GM23338 (cell line): ENCODE data around the gene GPAM. TPM values are rescaled to one million over a fixed set of nuclear protein-coding genes. Genes with fewer than 3 reads are reported as not detected.

Experiments used
- ATAC-seq: fragments of 200-7000 bp; cut with Tn5 transposase; 3 replicates; pipeline ENCODE4 v1.9.1; 2020
- DNase-seq: peaks from one replicate; pipeline ENCODE4 v3.0.0-alpha.2; 2015; ENCODE audit warnings: low spot score
- H2AFZ ChIP-seq: fragments of 200-600 bp; sonication (generic); 2 replicates; pipeline ENCODE4 v1.8.0; 2016; ENCODE audit warnings: antibody characterized with exemption, mild to moderate bottlenecking, moderate library complexity
- H3F3A ChIP-seq: fragments of 200-600 bp; sonication (generic); replicated peaks from 2 replicates; pipeline ENCODE4 v1.8.0; 2017; ENCODE audit warnings: antibody characterized with exemption, mixed run types, low read depth
- H3K27ac ChIP-seq: fragments of 200-600 bp; sonication (generic); 2 replicates; pipeline ENCODE4 v1.6.1; 2016; ENCODE audit warnings: low read depth
- H3K27me3 ChIP-seq: fragments of 200-600 bp; sonication (generic); 2 replicates; pipeline ENCODE4 v1.8.0; 2016; ENCODE audit warnings: mild to moderate bottlenecking, mixed run types, moderate library complexity; ENCODE audit not compliant: insufficient read depth
- H3K36me3 ChIP-seq: fragments of 200-600 bp; sonication (generic); 2 replicates; pipeline ENCODE4 v1.8.0; 2016; ENCODE audit warnings: mild to moderate bottlenecking; ENCODE audit not compliant: insufficient read depth
- H3K4me1 ChIP-seq: fragments of 200-600 bp; sonication (generic); 2 replicates; pipeline ENCODE4 v1.8.0; 2016; ENCODE audit warnings: mild to moderate bottlenecking, moderate library complexity; ENCODE audit not compliant: insufficient read depth
- H3K4me2 ChIP-seq: fragments of 200-600 bp; sonication (generic); 2 replicates; pipeline ENCODE4 v1.7.1; 2017; ENCODE audit warnings: mixed run types
- H3K4me3 ChIP-seq: fragments of 200-600 bp; sonication (generic); 2 replicates; pipeline ENCODE4 v1.6.1; 2016; ENCODE audit warnings: mixed run types
- H3K79me2 ChIP-seq: fragments of 200-600 bp; sonication (generic); replicated peaks from 2 replicates; pipeline ENCODE4 v1.8.0; 2017; ENCODE audit warnings: mild to moderate bottlenecking; ENCODE audit not compliant: insufficient read depth
- H3K9me2 ChIP-seq: fragments of 200-600 bp; sonication (generic); 2 replicates; pipeline ENCODE4 v1.8.0; 2017; ENCODE audit not compliant: insufficient read depth
- H4K20me1 ChIP-seq: fragments of 200-600 bp; sonication (generic); replicated peaks from 2 replicates; pipeline ENCODE4 v1.8.0; 2017; ENCODE audit warnings: mild to moderate bottlenecking; ENCODE audit not compliant: insufficient read depth
- H3K27ac Mint-ChIP-seq: 2 replicates; pipeline ENCODE4 v1.8.0; 2020; ENCODE audit warnings: inconsistent platforms, mild to moderate bottlenecking, moderate library complexity, mixed read lengths
- H3K27me3 Mint-ChIP-seq: 3 replicates; pipeline ENCODE4 v1.8.0; 2022; ENCODE audit warnings: low read depth, mild to moderate bottlenecking, moderate library complexity, mixed read lengths, inconsistent platforms; ENCODE audit not compliant: insufficient read depth, poor library complexity
- H3K36me3 Mint-ChIP-seq: 3 replicates; pipeline ENCODE4 v1.8.0; 2021; ENCODE audit warnings: low read depth, mild to moderate bottlenecking, inconsistent platforms, moderate library complexity, mixed read lengths
- H3K4me1 Mint-ChIP-seq: 3 replicates; pipeline ENCODE4 v1.8.0; 2020; ENCODE audit warnings: mild to moderate bottlenecking, inconsistent platforms, mixed read lengths
- H3K4me3 Mint-ChIP-seq: 3 replicates; pipeline ENCODE4 v1.8.0; 2021; ENCODE audit warnings: moderate library complexity, mild to moderate bottlenecking, inconsistent platforms, mixed read lengths
- H3K9me3 Mint-ChIP-seq: 3 replicates; pipeline ENCODE4 v1.8.0; 2020; ENCODE audit warnings: moderate library complexity, mild to moderate bottlenecking, inconsistent platforms, mixed read lengths
- CREB1 ChIP-seq: fragments of 250-450 bp; sonication (Bioruptor Pico); IDR thresholded peaks from 2 replicates; pipeline ENCODE4 v1.5.0; 2020; ENCODE audit warnings: low read depth, mild to moderate bottlenecking, moderate library complexity
- EZH2 ChIP-seq: fragments of 200-600 bp; sonication (generic); IDR thresholded peaks from one replicate; pipeline ENCODE4 v1.8.0; 2017; ENCODE audit warnings: antibody characterized with exemption, mild to moderate bottlenecking, low read depth; ENCODE audit not compliant: unreplicated experiment
- EZH2phosphoT487 ChIP-seq: fragments of 200-600 bp; sonication (generic); IDR thresholded peaks from one replicate; pipeline ENCODE4 v1.8.1; 2018; ENCODE audit warnings: antibody characterized with exemption; ENCODE audit not compliant: unreplicated experiment
- JUNB ChIP-seq: IDR thresholded peaks from one replicate; pipeline ENCODE4 v1.6.1; 2016; ENCODE audit warnings: antibody characterized with exemption; ENCODE audit not compliant: unreplicated experiment
- NANOG ChIP-seq: IDR thresholded peaks from 2 replicates; pipeline ENCODE4 v1.6.1; 2016; ENCODE audit warnings: antibody characterized with exemption, borderline replicate concordance
- POLR2AphosphoS5 ChIP-seq: IDR thresholded peaks from 2 replicates; pipeline ENCODE4 v1.6.1; 2016; ENCODE audit warnings: antibody characterized with exemption, low read depth
- STAT1 ChIP-seq: IDR thresholded peaks from one replicate; pipeline ENCODE4 v1.6.1; 2016; ENCODE audit warnings: antibody characterized with exemption; ENCODE audit not compliant: unreplicated experiment
- ZNF114 ChIP-seq: fragments of 250-450 bp; sonication (Bioruptor Pico); IDR thresholded peaks from 2 replicates; pipeline ENCODE4 v1.5.0; 2020; ENCODE audit warnings: mild to moderate bottlenecking, moderate library complexity
- ZNF331 ChIP-seq: fragments of 250-450 bp; sonication (Bioruptor Pico); IDR thresholded peaks from 2 replicates; pipeline ENCODE4 v1.5.0; 2020; ENCODE audit warnings: low read depth, mild to moderate bottlenecking, moderate library complexity
- polyA plus RNA-seq: library from polyadenylated mRNA; unstranded; fragments of >200 nt; fragmentation: Nextera tagmentation; extraction: Ambion mirVana; gene quantifications from 2 replicates; pipeline ENCODE4 v1.2.1, GENCODE V29; 2016
- total RNA-seq: library from RNA; depleted of rRNA; stranded (reverse); fragments of >200 nt; shearing (Covaris generic); gene quantifications from 2 replicates; pipeline ENCODE4 v1.2.3, GENCODE V29; 2014
- TF ChIP-seq, protein P1 (sequence below): IDR thresholded peaks from one replicate; pipeline ENCODE4 v1.6.1; 2018; ENCODE audit warnings: antibody characterized with exemption; ENCODE audit not compliant: unreplicated experiment
- TF ChIP-seq, protein P2 (sequence below): fragments of 250-450 bp; sonication (Bioruptor Pico); IDR thresholded peaks from 2 replicates; pipeline ENCODE4 v1.5.0; 2020; ENCODE audit warnings: mild to moderate bottlenecking, moderate library complexity
- TF ChIP-seq, protein P3 (sequence below), 2 experiments: fragments of 200-600 bp in 1 of 2; sonication (generic) in 1 of 2; conservative IDR thresholded peaks; 2 replicates each; pipeline versions ENCODE4 v1.5.1 to v1.6.1; 2016 to 2017; ENCODE audit warnings: antibody characterized with exemption in 2 of 2, low read depth in 2 of 2, mild to moderate bottlenecking in 2 of 2, moderate library complexity in 1 of 2
- TF ChIP-seq, protein P4 (sequence below): IDR thresholded peaks from 2 replicates; pipeline ENCODE4 v1.6.1; 2016; ENCODE audit warnings: antibody characterized with exemption

Gene GPAM
- total and polyA plus RNA-seq, 2 experiments from 2014 or later = 5.5 to 16.6 TPM

DNA sequence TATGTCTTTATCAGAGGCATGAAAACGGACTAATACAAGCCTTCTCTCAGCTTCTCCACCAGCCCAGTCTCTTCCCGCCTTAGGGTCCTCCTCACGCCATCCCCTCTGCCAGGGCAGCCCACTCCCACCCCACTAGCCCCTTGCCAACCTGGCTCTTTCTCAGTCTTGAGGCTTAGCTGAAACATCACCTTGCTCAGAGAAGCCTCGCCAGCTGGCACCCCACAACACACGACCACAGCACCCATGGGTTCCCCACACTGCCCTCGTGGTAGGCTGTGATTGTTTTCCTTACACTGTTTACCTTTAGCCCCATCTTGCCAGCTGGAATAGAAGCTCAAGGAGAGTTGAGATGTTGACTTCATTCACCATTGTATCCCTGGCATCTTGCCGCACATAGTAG is 44.4 kb downstream of the GPAM start:
- Histone ChIP-seq H3K27ac (no peak overlapping the region), H3K4me2 (no peak overlapping the region), H3K4me3 (no peak overlapping the region), H4K20me1 (no peaks in the 10 kb centered on the region), H3F3A (no peaks in the 10 kb centered on the region), H2AFZ (no peak overlapping the region), H3K9me2 (no peaks in the 10 kb centered on the region), H3K79me2 (no peaks in the 10 kb centered on the region), H3K36me3 (no peaks in the 10 kb centered on the region), H3K4me1 (no peaks in the 10 kb centered on the region; the same call in 1 of the 2 replicates), H3K27me3 (no peaks in the 10 kb centered on the region)
- no peak for ATAC-seq
- Mint-ChIP-seq H3K9me3 (no peaks in the 10 kb centered on the region), H3K27ac (no peak overlapping the region), H3K36me3 (no peaks in the 10 kb centered on the region), H3K4me3 (no peak overlapping the region), H3K4me1 (no peaks in the 10 kb centered on the region; the same call in 2 of the 3 replicates), H3K27me3 (peaks cover 5% of the 10 kb centered on the region)
- DNase-seq = no peak
- TF ChIP-seq, protein P1, sequence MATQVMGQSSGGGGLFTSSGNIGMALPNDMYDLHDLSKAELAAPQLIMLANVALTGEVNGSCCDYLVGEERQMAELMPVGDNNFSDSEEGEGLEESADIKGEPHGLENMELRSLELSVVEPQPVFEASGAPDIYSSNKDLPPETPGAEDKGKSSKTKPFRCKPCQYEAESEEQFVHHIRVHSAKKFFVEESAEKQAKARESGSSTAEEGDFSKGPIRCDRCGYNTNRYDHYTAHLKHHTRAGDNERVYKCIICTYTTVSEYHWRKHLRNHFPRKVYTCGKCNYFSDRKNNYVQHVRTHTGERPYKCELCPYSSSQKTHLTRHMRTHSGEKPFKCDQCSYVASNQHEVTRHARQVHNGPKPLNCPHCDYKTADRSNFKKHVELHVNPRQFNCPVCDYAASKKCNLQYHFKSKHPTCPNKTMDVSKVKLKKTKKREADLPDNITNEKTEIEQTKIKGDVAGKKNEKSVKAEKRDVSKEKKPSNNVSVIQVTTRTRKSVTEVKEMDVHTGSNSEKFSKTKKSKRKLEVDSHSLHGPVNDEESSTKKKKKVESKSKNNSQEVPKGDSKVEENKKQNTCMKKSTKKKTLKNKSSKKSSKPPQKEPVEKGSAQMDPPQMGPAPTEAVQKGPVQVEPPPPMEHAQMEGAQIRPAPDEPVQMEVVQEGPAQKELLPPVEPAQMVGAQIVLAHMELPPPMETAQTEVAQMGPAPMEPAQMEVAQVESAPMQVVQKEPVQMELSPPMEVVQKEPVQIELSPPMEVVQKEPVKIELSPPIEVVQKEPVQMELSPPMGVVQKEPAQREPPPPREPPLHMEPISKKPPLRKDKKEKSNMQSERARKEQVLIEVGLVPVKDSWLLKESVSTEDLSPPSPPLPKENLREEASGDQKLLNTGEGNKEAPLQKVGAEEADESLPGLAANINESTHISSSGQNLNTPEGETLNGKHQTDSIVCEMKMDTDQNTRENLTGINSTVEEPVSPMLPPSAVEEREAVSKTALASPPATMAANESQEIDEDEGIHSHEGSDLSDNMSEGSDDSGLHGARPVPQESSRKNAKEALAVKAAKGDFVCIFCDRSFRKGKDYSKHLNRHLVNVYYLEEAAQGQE = no peak
- TF ChIP-seq POLR2AphosphoS5 (no peak), EZH2phosphoT487 (no peak), ZNF331 (no peak), JUNB (no peak), ZNF114 (CRISPR knock-in tag) (no peak), CREB1 (CRISPR knock-in tag) (no peak), EZH2 (no peak), STAT1 (no peak), NANOG (no peak)
- TF ChIP-seq, protein P2, sequence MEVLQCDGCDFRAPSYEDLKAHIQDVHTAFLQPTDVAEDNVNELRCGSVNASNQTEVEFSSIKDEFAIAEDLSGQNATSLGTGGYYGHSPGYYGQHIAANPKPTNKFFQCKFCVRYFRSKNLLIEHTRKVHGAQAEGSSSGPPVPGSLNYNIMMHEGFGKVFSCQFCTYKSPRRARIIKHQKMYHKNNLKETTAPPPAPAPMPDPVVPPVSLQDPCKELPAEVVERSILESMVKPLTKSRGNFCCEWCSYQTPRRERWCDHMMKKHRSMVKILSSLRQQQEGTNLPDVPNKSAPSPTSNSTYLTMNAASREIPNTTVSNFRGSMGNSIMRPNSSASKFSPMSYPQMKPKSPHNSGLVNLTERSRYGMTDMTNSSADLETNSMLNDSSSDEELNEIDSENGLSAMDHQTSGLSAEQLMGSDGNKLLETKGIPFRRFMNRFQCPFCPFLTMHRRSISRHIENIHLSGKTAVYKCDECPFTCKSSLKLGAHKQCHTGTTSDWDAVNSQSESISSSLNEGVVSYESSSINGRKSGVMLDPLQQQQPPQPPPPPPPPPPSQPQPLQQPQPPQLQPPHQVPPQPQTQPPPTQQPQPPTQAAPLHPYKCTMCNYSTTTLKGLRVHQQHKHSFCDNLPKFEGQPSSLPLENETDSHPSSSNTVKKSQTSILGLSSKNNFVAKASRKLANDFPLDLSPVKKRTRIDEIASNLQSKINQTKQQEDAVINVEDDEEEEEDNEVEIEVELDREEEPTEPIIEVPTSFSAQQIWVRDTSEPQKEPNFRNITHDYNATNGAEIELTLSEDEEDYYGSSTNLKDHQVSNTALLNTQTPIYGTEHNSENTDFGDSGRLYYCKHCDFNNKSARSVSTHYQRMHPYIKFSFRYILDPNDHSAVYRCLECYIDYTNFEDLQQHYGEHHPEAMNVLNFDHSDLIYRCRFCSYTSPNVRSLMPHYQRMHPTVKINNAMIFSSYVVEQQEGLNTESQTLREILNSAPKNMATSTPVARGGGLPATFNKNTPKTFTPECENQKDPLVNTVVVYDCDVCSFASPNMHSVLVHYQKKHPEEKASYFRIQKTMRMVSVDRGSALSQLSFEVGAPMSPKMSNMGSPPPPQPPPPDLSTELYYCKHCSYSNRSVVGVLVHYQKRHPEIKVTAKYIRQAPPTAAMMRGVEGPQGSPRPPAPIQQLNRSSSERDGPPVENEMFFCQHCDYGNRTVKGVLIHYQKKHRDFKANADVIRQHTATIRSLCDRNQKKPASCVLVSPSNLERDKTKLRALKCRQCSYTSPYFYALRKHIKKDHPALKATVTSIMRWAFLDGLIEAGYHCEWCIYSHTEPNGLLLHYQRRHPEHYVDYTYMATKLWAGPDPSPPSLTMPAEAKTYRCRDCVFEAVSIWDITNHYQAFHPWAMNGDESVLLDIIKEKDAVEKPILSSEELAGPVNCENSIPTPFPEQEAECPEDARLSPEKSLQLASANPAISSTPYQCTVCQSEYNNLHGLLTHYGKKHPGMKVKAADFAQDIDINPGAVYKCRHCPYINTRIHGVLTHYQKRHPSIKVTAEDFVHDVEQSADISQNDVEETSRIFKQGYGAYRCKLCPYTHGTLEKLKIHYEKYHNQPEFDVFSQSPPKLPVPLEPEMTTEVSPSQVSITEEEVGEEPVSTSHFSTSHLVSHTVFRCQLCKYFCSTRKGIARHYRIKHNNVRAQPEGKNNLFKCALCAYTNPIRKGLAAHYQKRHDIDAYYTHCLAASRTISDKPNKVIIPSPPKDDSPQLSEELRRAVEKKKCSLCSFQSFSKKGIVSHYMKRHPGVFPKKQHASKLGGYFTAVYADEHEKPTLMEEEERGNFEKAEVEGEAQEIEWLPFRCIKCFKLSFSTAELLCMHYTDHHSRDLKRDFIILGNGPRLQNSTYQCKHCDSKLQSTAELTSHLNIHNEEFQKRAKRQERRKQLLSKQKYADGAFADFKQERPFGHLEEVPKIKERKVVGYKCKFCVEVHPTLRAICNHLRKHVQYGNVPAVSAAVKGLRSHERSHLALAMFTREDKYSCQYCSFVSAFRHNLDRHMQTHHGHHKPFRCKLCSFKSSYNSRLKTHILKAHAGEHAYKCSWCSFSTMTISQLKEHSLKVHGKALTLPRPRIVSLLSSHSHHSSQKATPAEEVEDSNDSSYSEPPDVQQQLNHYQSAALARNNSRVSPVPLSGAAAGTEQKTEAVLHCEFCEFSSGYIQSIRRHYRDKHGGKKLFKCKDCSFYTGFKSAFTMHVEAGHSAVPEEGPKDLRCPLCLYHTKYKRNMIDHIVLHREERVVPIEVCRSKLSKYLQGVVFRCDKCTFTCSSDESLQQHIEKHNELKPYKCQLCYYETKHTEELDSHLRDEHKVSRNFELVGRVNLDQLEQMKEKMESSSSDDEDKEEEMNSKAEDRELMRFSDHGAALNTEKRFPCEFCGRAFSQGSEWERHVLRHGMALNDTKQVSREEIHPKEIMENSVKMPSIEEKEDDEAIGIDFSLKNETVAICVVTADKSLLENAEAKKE (CRISPR knock-in tag) = no peak
- TF ChIP-seq, protein P3, sequence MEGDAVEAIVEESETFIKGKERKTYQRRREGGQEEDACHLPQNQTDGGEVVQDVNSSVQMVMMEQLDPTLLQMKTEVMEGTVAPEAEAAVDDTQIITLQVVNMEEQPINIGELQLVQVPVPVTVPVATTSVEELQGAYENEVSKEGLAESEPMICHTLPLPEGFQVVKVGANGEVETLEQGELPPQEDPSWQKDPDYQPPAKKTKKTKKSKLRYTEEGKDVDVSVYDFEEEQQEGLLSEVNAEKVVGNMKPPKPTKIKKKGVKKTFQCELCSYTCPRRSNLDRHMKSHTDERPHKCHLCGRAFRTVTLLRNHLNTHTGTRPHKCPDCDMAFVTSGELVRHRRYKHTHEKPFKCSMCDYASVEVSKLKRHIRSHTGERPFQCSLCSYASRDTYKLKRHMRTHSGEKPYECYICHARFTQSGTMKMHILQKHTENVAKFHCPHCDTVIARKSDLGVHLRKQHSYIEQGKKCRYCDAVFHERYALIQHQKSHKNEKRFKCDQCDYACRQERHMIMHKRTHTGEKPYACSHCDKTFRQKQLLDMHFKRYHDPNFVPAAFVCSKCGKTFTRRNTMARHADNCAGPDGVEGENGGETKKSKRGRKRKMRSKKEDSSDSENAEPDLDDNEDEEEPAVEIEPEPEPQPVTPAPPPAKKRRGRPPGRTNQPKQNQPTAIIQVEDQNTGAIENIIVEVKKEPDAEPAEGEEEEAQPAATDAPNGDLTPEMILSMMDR (conservative IDR thresholded peaks at IDR 0.05; ENCODE audit: low read depth in 2 of 2) = no peak
- TF ChIP-seq, protein P4, sequence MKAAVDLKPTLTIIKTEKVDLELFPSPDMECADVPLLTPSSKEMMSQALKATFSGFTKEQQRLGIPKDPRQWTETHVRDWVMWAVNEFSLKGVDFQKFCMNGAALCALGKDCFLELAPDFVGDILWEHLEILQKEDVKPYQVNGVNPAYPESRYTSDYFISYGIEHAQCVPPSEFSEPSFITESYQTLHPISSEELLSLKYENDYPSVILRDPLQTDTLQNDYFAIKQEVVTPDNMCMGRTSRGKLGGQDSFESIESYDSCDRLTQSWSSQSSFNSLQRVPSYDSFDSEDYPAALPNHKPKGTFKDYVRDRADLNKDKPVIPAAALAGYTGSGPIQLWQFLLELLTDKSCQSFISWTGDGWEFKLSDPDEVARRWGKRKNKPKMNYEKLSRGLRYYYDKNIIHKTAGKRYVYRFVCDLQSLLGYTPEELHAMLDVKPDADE = no peak
